ENCODE measurements around the gene CMTM4.

GRCh38 chr16:66608241-66609138 lies 88.1 kb downstream of the CMTM4 start:
- TF ChIP-seq CTCF (conservative IDR thresholded peaks at IDR 0.05) (peak; percentile 96), ZFX (IDR thresholded peaks at IDR 0.05) (no peak)
